Liver (tissue), 3 donors: ENCODE data around the gene FRK.

Source experiments
- CTCF ChIP-seq: fragments of 150-350 bp; IDR thresholded peaks from 2 replicates; pipeline ENCODE4 v1.5.1; 2017; ENCODE audit warnings: improper control_type of control experiment, low read depth, low read length; ENCODE audit not compliant: missing input control
- GABPA ChIP-seq, 2 donors: IDR thresholded peaks in 1 of 2; conservative IDR thresholded peaks in 1 of 2; 2 replicates each; pipeline ENCODE4 v1.6.1; 2016; ENCODE audit warnings: antibody characterized with exemption in 2 of 2, mild to moderate bottlenecking in 1 of 2, moderate library complexity in 1 of 2
- JUND ChIP-seq, 2 donors: IDR thresholded peaks; 2 replicates each; pipeline ENCODE4 v1.6.1; 2016; ENCODE audit warnings: antibody characterized with exemption in 2 of 2
- donor health status: healthy.
- donor health status: healthy.

- TF ChIP-seq CTCF (no peak), GABPA (IDR thresholded peaks at IDR 0.05 in 1 of 2, conservative IDR thresholded peaks at IDR 0.05 in 1 of 2) (no peak), JUND (IDR thresholded peaks at IDR 0.05) (no peak)
Measured at GRCh38 chr6:115882771-115883170, 177.9 kb downstream of the FRK start.
